Fibroblast of peridontal ligament (primary cell): ENCODE data around the gene FAR2.
A peak's percentile ranks its signal among the peaks of the same experiment; 100 is the strongest.
"Not testable (repeated sequence)": the region's sequence is repeated elsewhere in the genome, so short reads cannot be mapped to it uniquely, and the experiment has no call there.

ENCODE experiments used
- DNase-seq: peaks from one replicate; pipeline ENCODE4 v3.0.0-alpha.2; 2010; ENCODE audit errors: extremely low read depth

Gene FAR2

DNA sequence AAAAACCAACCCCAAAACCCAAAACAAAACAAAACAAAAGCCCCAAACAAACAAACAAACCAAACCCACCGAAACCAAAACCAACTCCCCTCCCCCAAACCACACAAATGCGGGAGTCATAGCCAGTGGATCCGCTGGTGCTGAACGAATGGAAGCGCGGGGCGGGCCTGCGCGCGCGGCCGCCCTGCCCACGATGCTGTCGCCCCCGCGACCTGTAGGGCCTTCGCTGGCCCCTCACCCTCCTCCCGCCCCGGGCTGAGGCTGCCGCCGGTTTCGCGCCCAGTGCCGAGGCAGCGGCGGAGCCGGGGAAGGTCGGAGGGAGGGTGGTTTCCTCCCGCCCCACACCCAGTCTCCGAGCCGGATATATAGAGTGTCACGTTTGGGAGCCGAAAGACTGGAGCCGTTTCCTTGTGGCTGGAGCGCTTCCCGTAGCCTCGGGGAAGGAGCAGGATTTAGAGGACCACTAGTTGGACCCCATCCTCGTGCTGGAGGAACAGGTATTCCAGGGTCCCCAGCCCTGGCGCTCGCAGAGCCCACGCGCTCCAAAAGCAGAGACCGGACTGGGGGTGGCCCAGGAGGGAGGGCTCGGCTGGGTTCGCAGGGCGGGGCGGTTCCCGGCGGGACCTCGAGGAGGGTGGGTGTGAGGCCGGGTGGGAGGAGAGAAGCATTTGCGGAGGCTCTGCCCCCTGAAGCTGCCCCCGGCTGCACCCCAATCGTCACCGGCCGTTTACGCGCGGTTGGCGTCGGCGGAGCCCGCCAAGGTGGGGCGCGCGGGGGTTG is at the start of gene FAR2:
Gene FAR2, plus strand, starts transcription at position 368 of the 780 bp plus-strand sequence. CDS start 121,172 bp downstream, outside the sequence.
- peak; percentile 25 for DNase-seq

GRCh38 chr12:29102741-29103140 is 46.3 kb upstream of the FAR2 start:
- no peak for DNase-seq

GRCh38 chr12:29103539-29103974 is 45.5 kb upstream of the FAR2 start:
- DNase-seq, result no peak

DNA sequence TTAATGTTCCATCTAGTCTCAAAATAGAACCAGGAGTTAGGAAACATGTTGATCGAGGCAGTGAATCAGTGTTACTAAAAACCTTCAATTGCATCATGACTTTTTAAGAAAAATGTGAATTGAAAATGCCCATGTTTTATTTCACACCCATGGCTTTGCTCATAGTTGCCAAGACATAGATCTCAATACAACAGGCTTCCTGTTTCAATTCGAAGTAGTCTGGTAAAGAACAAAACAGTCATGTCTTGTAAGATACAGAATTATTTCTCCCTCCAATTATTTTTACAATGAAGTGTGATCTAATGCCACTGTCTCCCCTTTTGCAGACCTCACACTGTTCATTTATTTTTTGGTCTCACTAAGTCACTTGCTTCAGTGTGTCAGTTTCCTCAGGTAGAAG is 44.6 kb upstream of the FAR2 start:
- no peak for DNase-seq

DNA sequence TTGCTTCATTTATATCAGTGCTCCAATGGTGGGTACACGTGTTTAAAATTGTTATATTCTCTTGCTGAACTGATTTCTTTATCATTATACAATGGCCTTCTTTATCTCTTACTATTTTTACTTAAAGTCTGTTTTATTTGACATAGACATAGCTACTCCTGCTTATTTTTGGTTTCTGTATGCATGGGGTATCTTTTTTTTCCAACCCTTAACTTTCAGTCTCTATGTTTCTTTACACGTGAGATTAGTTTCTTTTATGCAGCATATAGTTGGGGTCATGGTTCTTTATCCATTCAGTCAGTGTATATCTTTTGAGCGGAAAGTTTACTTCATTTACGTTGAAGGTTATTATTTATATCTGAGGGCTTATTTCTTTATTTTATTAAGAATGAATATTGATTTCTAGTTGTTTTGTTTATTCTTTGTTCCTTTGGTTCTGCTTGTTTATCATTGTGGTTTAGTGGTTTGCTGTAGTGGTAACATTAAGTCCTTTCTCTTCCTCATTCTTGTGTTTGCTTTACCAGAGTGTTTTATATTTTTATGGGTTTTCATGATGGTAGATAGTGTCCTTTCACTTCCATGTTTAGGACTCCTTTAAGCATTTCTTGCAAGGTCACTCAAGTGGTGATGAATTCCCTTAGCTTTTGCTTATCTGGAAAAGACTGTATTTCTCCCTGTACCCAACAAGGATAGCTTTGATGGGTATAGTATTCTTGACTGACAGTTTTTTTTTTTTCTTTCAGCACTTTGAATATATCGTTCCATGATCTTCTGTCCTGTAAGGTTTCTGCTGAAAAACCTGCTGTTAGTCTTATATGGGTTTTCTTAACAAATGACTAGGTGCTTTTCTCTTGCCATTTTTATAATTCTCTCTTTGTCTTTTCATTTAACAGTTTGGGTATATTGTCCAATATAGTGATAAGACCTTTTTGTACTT is 38.3 kb upstream of the FAR2 start:
- DNase-seq, result no peak

- no peak for DNase-seq
These were observed 36.0 kb upstream of the FAR2 start for GRCh38 chr12:29113101-29113500.

GRCh38 chr12:29116414-29116813 is 32.7 kb upstream of the FAR2 start:
- no peak for DNase-seq

DNA sequence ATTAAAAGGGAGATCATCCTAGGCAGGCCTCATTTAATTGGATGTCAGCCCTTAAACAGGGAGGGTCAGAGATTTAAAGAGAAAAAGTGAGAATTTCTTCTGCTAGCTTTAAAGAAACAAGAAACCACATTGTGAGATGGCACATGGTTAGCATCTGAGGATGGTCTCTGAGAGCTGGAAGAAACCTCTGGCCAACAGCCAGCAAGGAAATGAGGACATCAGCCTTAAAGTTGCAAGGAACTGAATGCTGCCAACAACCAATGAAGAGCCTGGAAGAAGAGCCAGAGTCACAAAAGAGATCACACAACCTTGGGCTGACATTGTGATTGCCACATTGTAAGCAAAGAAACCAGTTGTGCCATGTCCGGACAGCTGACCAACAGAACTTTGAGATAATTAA is 17.5 kb upstream of the FAR2 start:
- peak; percentile 50 for DNase-seq

- no peak for DNase-seq
These were observed 16.8 kb upstream of the FAR2 start for GRCh38 chr12:29132316-29132715.

- no peak for DNase-seq
These were observed 15.9 kb upstream of the FAR2 start for GRCh38 chr12:29133181-29133580.

DNA sequence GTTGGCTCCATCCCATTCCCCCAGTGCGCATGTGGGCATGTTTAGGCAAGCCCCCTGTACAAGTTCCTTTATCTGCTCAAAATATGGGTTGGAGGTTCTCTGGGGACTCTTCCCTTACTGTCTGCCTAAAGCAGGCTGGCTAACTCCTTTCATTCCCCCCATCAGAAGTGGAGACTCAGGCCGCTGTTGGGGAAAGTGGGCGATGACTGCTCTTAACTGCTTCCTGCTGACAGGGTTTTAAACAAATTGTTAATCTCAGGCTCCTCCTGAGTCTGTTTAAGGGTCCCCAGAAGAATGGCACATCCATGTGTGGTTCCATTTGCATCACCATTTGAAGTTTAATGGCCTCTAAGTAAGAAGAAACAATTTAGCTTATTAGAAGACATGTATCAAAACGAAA is 15.4 kb upstream of the FAR2 start:
- DNase-seq, result no peak

- not testable (repeated sequence) for DNase-seq
These were observed 10.8 kb upstream of the FAR2 start for GRCh38 chr12:29138256-29138655.

GRCh38 chr12:29138855-29139254 is 10.2 kb upstream of the FAR2 start:
- not testable (repeated sequence) for DNase-seq

- DNase-seq, result no peak
These were observed 3.5 kb upstream of the FAR2 start for GRCh38 chr12:29145372-29146170.

DNA sequence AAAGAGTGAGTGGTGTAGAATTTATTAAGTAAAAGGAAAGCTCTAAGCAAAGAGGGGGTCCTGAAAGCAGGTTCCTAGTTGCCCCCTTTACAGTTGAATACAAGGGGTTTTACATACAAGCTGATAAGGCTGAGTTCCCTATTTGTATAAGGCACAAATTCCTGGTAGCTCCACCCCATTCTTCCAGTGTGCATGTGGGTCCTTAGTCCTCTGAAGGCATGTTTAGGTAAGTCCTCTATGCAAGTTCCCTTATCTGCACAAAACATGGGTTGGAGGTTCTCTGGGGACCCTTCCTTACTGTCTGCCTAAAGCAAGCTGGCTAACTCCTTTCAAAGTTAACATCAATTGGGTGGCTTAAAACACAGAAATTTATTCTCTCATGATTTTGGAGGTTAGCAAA is 2.9 kb upstream of the FAR2 start:
- DNase-seq, result no peak

DNA sequence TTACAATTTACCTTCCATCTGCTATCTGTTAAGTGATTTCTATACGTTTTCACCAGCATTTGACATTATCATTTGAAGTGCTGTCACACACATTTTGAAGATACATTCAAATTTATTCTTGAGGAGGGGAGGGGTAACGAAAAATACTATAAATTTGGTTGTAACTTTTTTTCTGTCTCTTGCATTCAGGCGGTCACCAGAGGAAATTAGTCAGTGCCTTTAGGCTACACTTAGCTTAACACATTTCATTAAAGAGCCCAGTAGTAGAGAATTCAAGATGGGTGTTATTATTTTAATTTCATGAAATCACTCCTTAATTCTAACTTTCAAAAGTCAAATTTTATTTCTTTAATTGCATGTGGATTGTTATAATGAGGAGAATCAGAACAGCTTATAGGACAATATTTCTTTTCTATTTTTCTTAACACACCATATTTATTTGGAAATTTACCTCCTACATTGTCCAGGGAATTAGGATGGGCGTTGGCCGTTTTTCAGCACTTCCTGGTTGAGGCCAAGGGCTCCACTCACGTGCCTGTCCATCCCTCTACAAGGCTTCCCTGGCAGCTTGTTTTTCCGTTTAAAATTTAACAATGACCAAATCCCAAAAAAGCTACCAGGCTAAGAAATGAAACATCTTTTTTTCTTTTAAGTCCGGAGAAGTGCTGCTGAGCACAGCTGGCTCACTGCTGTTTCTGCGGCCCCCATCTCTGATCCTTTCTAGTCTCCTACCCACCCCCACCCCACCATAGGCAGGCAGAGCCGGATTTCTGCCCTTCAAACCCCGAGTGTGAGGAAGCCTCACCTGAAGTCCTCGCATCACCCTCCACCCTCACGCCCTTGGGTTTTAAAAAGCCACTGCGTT is 1.1 kb upstream of the FAR2 start:
- DNase-seq, result peak; percentile 37

DNA sequence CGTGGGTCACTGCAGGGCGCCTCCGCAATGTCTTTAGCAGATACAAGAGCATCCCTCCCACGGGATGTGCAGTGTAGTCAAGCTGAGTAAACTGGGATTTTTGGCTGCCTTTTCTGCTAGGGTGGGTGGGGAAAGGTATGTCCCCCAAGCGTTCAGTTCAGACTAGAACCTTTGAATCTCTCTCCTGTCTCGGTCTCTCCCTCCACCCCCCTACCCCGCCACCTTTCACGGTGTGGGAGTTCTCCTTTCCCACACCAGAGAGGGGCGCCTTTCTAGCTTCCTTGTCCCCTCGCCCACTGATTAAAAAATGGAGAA is 525 bp upstream of the FAR2 start:
- peak; percentile 17 for DNase-seq

DNA sequence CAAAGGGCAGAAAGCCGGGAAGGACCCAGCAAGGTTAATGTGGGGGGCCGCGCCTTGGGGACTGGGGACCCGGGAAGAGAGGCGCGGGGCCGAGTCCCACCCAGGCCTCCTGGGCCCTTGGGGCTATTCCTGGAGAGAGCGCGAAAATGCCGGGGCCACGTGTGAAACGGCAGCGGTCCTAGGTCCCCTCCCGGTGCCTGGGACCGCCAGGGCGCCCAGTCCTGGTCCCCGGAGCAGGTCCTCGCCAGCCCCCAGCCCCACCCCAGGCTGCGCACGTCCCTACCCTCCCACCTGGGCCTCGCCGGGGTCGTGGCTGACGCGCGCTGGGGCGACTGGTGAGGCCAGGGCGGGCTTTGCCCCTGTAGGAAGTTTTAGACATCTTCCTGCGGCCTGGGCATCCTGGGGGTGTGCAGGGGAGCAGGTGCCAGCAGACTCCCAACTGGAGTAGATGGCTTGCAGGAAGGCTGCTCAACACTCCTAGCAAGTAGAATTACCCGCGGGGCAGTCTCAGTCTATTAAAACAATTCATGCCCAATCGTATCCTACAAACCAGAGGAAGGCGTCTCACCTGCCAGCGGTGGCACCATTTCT is 708 bp downstream of the FAR2 start:
- no peak for DNase-seq

DNA sequence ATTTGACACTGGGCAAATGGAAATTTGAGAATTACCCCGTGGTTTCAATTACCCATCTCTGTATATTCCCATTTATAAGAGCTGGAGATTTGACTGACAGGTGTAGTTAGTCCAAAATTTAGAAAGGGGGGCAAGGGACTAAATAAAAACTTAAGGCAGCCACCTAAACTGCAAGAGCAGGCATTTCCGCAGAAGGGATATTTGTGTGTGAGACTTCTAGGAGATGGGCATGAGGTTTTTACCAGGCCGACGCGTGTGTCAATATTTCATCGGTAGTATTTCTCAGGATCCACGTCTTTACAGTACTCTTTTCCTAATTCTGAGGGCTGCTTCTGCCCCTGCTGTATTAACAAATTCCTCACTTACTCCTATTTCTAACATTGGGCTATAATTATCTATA is 1.4 kb downstream of the FAR2 start:
- no peak for DNase-seq

DNA sequence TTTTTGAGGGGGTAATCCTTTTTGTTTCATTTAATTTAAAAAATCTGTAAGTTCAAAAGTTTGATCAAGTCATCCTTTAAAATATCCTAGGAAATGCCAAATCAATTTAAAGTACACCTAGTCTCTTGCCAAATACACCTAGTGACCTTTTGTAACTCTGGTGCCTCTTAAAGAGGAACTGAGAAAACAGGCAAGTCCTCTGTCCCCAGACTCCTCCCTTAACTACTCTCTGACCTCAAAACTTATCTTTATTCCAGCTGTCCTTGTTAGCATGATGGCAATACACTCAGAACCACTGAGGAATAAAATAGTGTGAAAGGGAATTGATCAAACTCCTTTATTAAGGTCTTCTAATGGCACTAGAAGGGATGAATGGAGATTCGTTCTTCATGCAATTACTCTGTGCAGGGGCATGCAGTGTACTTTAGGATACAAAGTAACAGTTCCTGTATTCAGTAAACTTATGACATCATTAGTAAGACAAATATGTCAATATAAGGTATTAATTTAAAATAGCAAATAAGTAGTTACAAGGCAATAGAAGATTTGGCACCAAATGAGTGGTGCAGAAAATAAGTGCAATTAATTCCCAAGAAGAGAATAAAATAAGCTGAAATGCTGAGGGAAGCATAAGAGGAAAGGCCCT is 3.3 kb downstream of the FAR2 start:
- DNase-seq, result no peak
